K562 (cell line): ENCODE measurements around the gene SMG7.

Source experiments
- CTCF ChIP-seq, 3 experiments: IDR thresholded peaks in 2 of 3; conservative IDR thresholded peaks in 1 of 3; 2 replicates each; pipeline ENCODE4 v1.5.1; 2011 to 2012; ENCODE audit warnings: low read length in 3 of 3, mild to moderate bottlenecking in 3 of 3, control low read depth in 2 of 3, improper control_type of control experiment in 1 of 3, inconsistent platforms in 1 of 3, low read depth in 1 of 3, mixed read lengths in 1 of 3, moderate library complexity in 1 of 3; ENCODE audit not compliant: insufficient read depth in 2 of 3
- PHF21A ChIP-seq: fragments of 450-650 bp; IDR thresholded peaks from 2 replicates; pipeline ENCODE4 v1.6.1; 2017; ENCODE audit warnings: low read depth, borderline replicate concordance
- PRPF4 ChIP-seq: fragments of 200-400 bp; formaldehyde crosslinking; IDR thresholded peaks from one replicate; pipeline ENCODE4 v1.6.1; 2017; ENCODE audit warnings: low read length, low read depth, mild to moderate bottlenecking; ENCODE audit not compliant: insufficient read depth, poor library complexity, severe bottlenecking
- SIRT6 ChIP-seq: IDR thresholded peaks from one replicate; pipeline ENCODE4 v1.6.1; 2012; ENCODE audit warnings: low read depth, mild to moderate bottlenecking, control low read depth, inconsistent platforms, low read length, moderate library complexity
- SRF ChIP-seq, 2 experiments: fragments of 250-450, 450-650 bp in 1 of 2; sonication (Bioruptor Pico) in 1 of 2; sonication (generic) in 1 of 2; formaldehyde crosslinking; IDR thresholded peaks; 2 replicates each; pipeline versions ENCODE4 v1.5.0 to v1.5.1; 2020 to 2022; ENCODE audit warnings: mild to moderate bottlenecking in 1 of 2, missing genetic modification reagents in 1 of 2
- TBL1XR1 ChIP-seq, 2 experiments: IDR thresholded peaks; 2 replicates each; pipeline ENCODE4 v1.6.1; 2012; ENCODE audit warnings: improper control_type of control experiment in 2 of 2, low read length in 2 of 2, mild to moderate bottlenecking in 1 of 2
- ZNF23 ChIP-seq: fragments of 250-450 bp; sonication (Bioruptor Pico); IDR thresholded peaks from 2 replicates; pipeline ENCODE4 v1.4.0; 2020; ENCODE audit warnings: mild to moderate bottlenecking
- TF ChIP-seq, protein P1 (sequence below): fragments of 450-650 bp; IDR thresholded peaks from 2 replicates; pipeline ENCODE4 v1.6.1; 2016; ENCODE audit warnings: low read depth

- TF ChIP-seq ZNF23 (CRISPR knock-in tag) (no peak), CTCF (IDR thresholded peaks at IDR 0.05 in 2 of 3, conservative IDR thresholded peaks at IDR 0.05 in 1 of 3; ENCODE audit: insufficient read depth in 2 of 3, low read depth in 1 of 3, low read length in 3 of 3) (no peak), SRF (CRISPR knock-in tag; IDR thresholded peaks at IDR 0.05) (no peak), TBL1XR1 (IDR thresholded peaks at IDR 0.05; ENCODE audit: low read length in 2 of 2) (no peak), SIRT6 (no peak), PHF21A (no peak), PRPF4 (no peak)
- TF ChIP-seq, protein P1, sequence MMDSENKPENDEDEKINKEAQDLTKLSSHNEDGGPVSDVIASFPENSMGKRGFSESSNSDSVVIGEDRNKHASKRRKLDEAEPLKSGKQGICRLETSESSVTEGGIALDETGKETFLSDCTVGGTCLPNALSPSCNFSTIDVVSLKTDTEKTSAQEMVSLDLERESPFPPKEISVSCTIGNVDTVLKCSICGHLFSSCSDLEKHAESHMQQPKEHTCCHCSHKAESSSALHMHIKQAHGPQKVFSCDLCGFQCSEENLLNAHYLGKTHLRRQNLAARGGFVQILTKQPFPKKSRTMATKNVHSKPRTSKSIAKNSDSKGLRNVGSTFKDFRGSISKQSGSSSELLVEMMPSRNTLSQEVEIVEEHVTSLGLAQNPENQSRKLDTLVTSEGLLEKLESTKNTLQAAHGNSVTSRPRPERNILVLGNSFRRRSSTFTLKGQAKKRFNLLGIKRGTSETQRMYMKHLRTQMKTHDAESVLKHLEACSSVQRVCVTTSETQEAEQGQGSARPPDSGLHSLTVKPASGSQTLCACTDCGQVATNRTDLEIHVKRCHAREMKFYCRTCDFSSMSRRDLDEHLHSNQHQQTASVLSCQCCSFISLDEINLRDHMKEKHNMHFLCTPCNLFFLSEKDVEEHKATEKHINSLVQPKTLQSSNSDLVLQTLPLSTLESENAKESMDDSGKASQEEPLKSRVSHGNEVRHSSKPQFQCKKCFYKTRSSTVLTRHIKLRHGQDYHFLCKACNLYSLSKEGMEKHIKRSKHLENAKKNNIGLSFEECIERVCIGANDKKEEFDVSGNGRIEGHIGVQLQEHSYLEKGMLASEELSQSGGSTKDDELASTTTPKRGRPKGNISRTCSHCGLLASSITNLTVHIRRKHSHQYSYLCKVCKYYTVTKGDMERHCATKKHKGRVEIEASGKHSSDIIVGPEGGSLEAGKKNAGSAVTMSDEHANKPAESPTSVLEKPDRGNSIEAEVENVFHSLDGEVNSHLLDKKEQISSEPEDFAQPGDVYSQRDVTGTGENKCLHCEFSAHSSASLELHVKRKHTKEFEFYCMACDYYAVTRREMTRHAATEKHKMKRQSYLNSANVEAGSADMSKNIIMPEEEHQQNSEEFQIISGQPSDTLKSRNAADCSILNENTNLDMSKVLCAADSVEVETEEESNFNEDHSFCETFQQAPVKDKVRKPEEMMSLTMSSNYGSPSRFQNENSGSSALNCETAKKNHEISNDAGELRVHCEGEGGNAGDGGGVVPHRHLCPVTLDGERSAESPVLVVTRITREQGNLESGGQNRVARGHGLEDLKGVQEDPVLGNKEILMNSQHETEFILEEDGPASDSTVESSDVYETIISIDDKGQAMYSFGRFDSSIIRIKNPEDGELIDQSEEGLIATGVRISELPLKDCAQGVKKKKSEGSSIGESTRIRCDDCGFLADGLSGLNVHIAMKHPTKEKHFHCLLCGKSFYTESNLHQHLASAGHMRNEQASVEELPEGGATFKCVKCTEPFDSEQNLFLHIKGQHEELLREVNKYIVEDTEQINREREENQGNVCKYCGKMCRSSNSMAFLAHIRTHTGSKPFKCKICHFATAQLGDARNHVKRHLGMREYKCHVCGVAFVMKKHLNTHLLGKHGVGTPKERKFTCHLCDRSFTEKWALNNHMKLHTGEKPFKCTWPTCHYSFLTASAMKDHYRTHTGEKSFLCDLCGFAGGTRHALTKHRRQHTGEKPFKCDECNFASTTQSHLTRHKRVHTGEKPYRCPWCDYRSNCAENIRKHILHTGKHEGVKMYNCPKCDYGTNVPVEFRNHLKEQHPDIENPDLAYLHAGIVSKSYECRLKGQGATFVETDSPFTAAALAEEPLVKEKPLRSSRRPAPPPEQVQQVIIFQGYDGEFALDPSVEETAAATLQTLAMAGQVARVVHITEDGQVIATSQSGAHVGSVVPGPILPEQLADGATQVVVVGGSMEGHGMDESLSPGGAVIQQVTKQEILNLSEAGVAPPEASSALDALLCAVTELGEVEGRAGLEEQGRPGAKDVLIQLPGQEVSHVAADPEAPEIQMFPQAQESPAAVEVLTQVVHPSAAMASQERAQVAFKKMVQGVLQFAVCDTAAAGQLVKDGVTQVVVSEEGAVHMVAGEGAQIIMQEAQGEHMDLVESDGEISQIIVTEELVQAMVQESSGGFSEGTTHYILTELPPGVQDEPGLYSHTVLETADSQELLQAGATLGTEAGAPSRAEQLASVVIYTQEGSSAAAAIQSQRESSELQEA = no peak
Measured at GRCh38 chr1:183553331-183553730, 81.0 kb downstream of the SMG7 start.
